Panc1 (cell line): ENCODE measurements around the gene ATF7.

Experiments
- POLR2AphosphoS5 ChIP-seq: IDR thresholded peaks from 2 replicates; pipeline ENCODE4 v1.6.1; 2012; ENCODE audit warnings: mild to moderate bottlenecking, low read depth, low read length, moderate library complexity
- SIN3A ChIP-seq: IDR thresholded peaks from 2 replicates; pipeline ENCODE4 v1.6.1; 2012; ENCODE audit warnings: low read depth, mild to moderate bottlenecking, low read length, moderate library complexity, borderline replicate concordance; ENCODE audit not compliant: insufficient read depth
- TCF7L2 ChIP-seq: IDR thresholded peaks from 2 replicates; pipeline ENCODE4 v1.6.1; 2011; ENCODE audit warnings: mild to moderate bottlenecking, low read depth, low read length, inconsistent platforms
- TF ChIP-seq, protein P1 (sequence below): fragments of 450-650 bp; IDR thresholded peaks from 2 replicates; pipeline ENCODE4 v1.5.1; 2017; ENCODE audit warnings: mild to moderate bottlenecking
- TF ChIP-seq, protein P2 (sequence below), 2 experiments: IDR thresholded peaks; 2 replicates each; pipeline ENCODE4 v1.6.1; 2011 to 2012; ENCODE audit warnings: low read depth in 2 of 2, control low read depth in 1 of 2, low read length in 1 of 2, mild to moderate bottlenecking in 1 of 2, moderate library complexity in 1 of 2; ENCODE audit not compliant: insufficient read depth in 1 of 2

DNA sequence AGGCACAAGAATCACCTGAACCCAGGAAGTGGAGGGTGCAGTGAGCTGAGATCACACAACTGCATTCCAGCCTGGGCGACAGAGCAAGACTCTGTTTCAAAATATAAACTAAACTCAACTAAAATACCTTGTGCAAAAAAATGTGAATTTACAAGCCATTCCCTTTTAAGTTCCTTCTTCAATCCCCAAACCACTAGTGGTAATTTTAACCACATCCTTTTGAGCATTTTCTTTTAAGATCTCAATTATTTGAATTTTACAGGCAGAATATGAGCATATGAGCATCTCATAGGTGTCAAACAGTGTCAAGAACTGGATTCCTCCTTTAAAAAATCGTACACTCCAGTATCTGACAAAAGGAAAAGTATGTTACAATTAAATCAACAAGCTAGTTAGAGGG is 61.9 kb downstream of the ATF7 start:
- no peak for TF ChIP-seq POLR2AphosphoS5
- TF ChIP-seq, protein P1, sequence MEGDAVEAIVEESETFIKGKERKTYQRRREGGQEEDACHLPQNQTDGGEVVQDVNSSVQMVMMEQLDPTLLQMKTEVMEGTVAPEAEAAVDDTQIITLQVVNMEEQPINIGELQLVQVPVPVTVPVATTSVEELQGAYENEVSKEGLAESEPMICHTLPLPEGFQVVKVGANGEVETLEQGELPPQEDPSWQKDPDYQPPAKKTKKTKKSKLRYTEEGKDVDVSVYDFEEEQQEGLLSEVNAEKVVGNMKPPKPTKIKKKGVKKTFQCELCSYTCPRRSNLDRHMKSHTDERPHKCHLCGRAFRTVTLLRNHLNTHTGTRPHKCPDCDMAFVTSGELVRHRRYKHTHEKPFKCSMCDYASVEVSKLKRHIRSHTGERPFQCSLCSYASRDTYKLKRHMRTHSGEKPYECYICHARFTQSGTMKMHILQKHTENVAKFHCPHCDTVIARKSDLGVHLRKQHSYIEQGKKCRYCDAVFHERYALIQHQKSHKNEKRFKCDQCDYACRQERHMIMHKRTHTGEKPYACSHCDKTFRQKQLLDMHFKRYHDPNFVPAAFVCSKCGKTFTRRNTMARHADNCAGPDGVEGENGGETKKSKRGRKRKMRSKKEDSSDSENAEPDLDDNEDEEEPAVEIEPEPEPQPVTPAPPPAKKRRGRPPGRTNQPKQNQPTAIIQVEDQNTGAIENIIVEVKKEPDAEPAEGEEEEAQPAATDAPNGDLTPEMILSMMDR = no peak
- TF ChIP-seq, protein P2, sequence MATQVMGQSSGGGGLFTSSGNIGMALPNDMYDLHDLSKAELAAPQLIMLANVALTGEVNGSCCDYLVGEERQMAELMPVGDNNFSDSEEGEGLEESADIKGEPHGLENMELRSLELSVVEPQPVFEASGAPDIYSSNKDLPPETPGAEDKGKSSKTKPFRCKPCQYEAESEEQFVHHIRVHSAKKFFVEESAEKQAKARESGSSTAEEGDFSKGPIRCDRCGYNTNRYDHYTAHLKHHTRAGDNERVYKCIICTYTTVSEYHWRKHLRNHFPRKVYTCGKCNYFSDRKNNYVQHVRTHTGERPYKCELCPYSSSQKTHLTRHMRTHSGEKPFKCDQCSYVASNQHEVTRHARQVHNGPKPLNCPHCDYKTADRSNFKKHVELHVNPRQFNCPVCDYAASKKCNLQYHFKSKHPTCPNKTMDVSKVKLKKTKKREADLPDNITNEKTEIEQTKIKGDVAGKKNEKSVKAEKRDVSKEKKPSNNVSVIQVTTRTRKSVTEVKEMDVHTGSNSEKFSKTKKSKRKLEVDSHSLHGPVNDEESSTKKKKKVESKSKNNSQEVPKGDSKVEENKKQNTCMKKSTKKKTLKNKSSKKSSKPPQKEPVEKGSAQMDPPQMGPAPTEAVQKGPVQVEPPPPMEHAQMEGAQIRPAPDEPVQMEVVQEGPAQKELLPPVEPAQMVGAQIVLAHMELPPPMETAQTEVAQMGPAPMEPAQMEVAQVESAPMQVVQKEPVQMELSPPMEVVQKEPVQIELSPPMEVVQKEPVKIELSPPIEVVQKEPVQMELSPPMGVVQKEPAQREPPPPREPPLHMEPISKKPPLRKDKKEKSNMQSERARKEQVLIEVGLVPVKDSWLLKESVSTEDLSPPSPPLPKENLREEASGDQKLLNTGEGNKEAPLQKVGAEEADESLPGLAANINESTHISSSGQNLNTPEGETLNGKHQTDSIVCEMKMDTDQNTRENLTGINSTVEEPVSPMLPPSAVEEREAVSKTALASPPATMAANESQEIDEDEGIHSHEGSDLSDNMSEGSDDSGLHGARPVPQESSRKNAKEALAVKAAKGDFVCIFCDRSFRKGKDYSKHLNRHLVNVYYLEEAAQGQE (IDR thresholded peaks at IDR 0.05; ENCODE audit: insufficient read depth in 1 of 2, low read depth in 2 of 2, low read length in 1 of 2) = no peak
- no peak for TF ChIP-seq SIN3A
- TF ChIP-seq TCF7L2 = no peak
